ENCODE results near the gene FAM120AOS. TPM values are rescaled to one million over a fixed set of nuclear protein-coding genes. Genes with fewer than 3 reads are reported as not detected.

Gene FAM120AOS
- total RNA-seq, 1 donor from 2014 or later: 41.1 TPM

GRCh38 chr9:93431539-93432105 is 21.8 kb downstream of the FAM120AOS start:
- H3K4me3 Mint-ChIP-seq (ENCODE audit: low read depth): no peak overlapping the region
- H3K4me1 Mint-ChIP-seq (ENCODE audit: low read depth): peaks cover 6% of the 10 kb centered on the region
- peaks cover 4% of the 10 kb centered on the region for H3K36me3 Mint-ChIP-seq (ENCODE audit: low read depth)
- H3K9me3 Mint-ChIP-seq: no peaks in the 10 kb centered on the region
- H3K27me3 Mint-ChIP-seq (ENCODE audit: low read depth): peaks cover 4% of the 10 kb centered on the region
- no peak for DNase-seq (ENCODE audit: low spot score)
- intact Hi-C loops (cut with micrococcal nuclease): no loop called here
- H3K27ac Mint-ChIP-seq: no peak overlapping the region

DNA sequence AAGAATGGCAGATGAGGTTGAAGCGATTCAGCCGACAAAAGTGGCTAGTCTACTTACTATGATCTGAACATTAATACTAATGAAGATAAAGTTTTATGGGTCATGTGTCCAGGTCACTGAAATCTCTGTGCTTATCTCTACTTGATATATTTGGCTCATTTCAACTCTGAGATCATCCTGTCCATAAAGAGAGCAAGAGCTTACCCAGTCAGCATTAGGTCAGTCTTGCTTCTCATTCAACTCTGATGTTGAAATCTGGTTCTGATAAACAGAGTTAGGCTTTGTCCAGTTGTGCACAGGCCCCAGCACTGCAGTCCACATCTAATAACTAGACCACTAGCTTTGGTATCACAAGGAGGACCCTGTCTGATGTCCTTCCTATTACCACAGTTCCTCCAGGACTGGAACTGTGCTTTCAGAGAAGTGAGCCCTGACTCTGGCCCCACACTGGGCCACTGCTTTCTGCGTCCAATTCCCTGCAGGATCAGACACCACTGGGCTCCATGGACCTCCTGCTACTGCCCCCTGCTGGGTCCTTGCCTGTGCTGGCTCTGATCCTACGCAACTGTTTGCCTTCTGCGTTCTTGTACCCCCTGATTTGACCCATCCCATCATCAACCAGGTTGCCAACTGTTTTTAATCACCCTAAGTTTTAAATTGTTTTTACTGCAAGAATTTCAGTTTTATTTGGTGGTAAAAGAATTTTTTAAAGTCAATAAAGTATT is 25.6 kb downstream of the FAM120AOS start:
- H3K27ac Mint-ChIP-seq: no peak overlapping the region
- peaks cover 6% of the 10 kb centered on the region for H3K4me1 Mint-ChIP-seq (ENCODE audit: low read depth)
- no peak overlapping the region for H3K4me3 Mint-ChIP-seq (ENCODE audit: low read depth)
- intact Hi-C loops (cut with micrococcal nuclease): no loop called here
- H3K9me3 Mint-ChIP-seq: no peaks in the 10 kb centered on the region
- peaks cover 17% of the 10 kb centered on the region for H3K27me3 Mint-ChIP-seq (ENCODE audit: low read depth)
- no peak for DNase-seq (ENCODE audit: low spot score)
- no peaks in the 10 kb centered on the region for H3K36me3 Mint-ChIP-seq (ENCODE audit: low read depth)

DNA sequence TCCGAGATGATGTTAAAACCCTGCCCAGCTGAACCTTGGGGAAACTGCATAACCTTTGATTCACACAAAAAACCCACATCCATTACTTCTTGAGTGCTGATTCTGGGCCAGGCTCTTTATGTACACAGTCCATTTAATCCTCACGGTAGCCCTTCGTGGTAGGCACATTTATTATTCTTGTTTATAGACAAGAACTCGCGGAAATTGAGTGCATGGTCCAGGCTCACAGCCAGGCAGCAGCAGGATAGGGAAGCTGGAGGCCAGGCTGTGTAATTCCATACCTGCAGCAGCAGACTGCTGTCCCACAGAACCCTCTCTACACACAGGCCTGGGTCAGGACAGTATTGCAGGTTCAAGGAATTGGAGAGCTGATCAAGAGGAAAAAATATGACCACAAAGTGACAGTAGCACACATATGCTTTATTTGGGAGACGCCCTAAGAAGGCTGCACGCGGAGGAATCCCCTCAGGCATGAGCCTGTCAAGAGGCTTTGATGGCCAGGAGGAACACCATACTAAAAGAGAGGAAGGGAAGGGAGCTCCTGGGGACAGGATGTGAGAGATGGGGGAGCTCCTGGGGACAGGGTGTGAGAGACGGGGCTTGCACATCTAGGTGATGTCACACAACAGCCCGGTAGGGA is 30.3 kb downstream of the FAM120AOS start:
- intact Hi-C loops (cut with micrococcal nuclease): no loop called here
- peaks cover 14% of the 10 kb centered on the region for H3K9me3 Mint-ChIP-seq

GRCh38 chr9:93419023-93419422 is 34.4 kb downstream of the FAM120AOS start:
- no peak for DNase-seq (ENCODE audit: low spot score)
- H3K9me3 Mint-ChIP-seq: peaks cover 28% of the 10 kb centered on the region
- H3K4me3 Mint-ChIP-seq (ENCODE audit: low read depth): no peak overlapping the region
- no peak overlapping the region for H3K27ac Mint-ChIP-seq
- H3K36me3 Mint-ChIP-seq (ENCODE audit: low read depth): no peaks in the 10 kb centered on the region
- H3K4me1 Mint-ChIP-seq (ENCODE audit: low read depth): peaks cover 6% of the 10 kb centered on the region
- intact Hi-C loops (cut with micrococcal nuclease): no loop called here
- peaks cover 19% of the 10 kb centered on the region for H3K27me3 Mint-ChIP-seq (ENCODE audit: low read depth)

More for the DNA sequence above, 30.3 kb downstream of the FAM120AOS start:
- H3K27me3 Mint-ChIP-seq (ENCODE audit: low read depth): peaks cover 21% of the 10 kb centered on the region
- H3K4me1 Mint-ChIP-seq (ENCODE audit: low read depth): no peaks in the 10 kb centered on the region
- H3K4me3 Mint-ChIP-seq (ENCODE audit: low read depth): no peak overlapping the region
- no peak for DNase-seq (ENCODE audit: low spot score)
- H3K27ac Mint-ChIP-seq: no peak overlapping the region
- H3K36me3 Mint-ChIP-seq (ENCODE audit: low read depth): no peaks in the 10 kb centered on the region

- peaks cover 25% of the 10 kb centered on the region for H3K27me3 Mint-ChIP-seq (ENCODE audit: low read depth)
- H3K27ac Mint-ChIP-seq: no peak overlapping the region
- peaks cover 30% of the 10 kb centered on the region for H3K9me3 Mint-ChIP-seq
- intact Hi-C loops (cut with micrococcal nuclease): no loop called here
- H3K4me3 Mint-ChIP-seq (ENCODE audit: low read depth): no peak overlapping the region
- H3K36me3 Mint-ChIP-seq (ENCODE audit: low read depth): no peaks in the 10 kb centered on the region
- no peak for DNase-seq (ENCODE audit: low spot score)
- peaks cover 6% of the 10 kb centered on the region for H3K4me1 Mint-ChIP-seq (ENCODE audit: low read depth)
Measured at GRCh38 chr9:93417538-93417937, 35.8 kb downstream of the FAM120AOS start.

GRCh38 chr9:93416530-93417235 is 36.7 kb downstream of the FAM120AOS start:
- Mint-ChIP-seq H3K27ac (no peak overlapping the region), H3K27me3 (ENCODE audit: low read depth) (peaks cover 32% of the 10 kb centered on the region), H3K36me3 (ENCODE audit: low read depth) (no peaks in the 10 kb centered on the region), H3K4me3 (ENCODE audit: low read depth) (no peak overlapping the region), H3K9me3 (peaks cover 30% of the 10 kb centered on the region), H3K4me1 (ENCODE audit: low read depth) (peaks cover 6% of the 10 kb centered on the region)
- no peak for DNase-seq (ENCODE audit: low spot score)
- intact Hi-C loops (cut with micrococcal nuclease): no loop called here

DNA sequence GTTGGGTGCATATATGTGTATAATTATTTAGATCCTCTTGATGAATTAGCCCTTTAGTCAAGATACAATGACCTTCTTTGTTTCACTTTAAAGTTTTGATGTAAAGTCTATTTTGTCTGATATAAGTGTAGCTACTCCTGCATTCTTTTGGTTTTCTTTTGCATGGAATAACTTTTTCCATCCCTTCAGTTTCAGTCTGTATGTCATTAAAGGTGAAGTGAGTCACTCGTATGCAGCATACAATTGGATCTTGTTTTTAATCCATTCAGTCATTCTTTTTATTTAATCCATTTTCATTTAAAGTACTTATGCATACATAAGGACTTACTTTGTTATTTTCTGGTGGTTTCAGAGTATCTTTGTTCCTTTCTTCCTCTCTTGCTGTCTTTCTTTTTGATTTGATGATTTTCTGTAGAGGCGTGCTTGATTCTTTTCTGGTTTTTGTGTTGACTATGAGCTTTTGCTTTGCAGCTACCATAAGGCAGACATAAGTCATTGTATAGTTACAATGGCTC is 38.1 kb downstream of the FAM120AOS start:
- peaks cover 43% of the 10 kb centered on the region for H3K27me3 Mint-ChIP-seq (ENCODE audit: low read depth)
- no peak overlapping the region for H3K27ac Mint-ChIP-seq
- H3K9me3 Mint-ChIP-seq: peaks cover 26% of the 10 kb centered on the region
- intact Hi-C loops (cut with micrococcal nuclease): no loop called here
- H3K4me3 Mint-ChIP-seq (ENCODE audit: low read depth): no peak overlapping the region
- no peak for DNase-seq (ENCODE audit: low spot score)
- no peaks in the 10 kb centered on the region for H3K36me3 Mint-ChIP-seq (ENCODE audit: low read depth)
- peaks cover 6% of the 10 kb centered on the region for H3K4me1 Mint-ChIP-seq (ENCODE audit: low read depth)

DNA sequence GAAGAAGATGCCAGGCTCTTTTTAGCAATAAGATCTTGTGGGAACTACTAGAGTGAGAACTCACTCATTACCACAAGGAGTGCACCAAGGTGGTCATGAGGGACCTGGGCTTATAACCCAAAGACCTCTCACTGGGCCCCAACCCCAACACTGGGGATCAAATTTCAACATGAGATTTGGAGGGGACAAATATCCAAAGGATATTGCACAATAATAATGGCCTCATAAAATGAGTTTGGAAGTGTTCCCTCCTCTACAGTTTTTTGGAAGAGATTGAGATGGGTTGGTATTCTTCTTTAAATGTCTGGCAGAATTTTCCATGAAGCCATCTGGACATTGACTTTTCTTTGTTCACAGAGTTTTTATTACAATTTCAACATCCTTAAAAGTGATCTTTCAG is 39.9 kb downstream of the FAM120AOS start:
- H3K36me3 Mint-ChIP-seq (ENCODE audit: low read depth): no peaks in the 10 kb centered on the region
- intact Hi-C loops (cut with micrococcal nuclease): no loop called here
- H3K9me3 Mint-ChIP-seq: peaks cover 16% of the 10 kb centered on the region
- H3K27ac Mint-ChIP-seq: no peak overlapping the region
- no peak overlapping the region for H3K4me3 Mint-ChIP-seq (ENCODE audit: low read depth)
- peaks cover 52% of the 10 kb centered on the region for H3K27me3 Mint-ChIP-seq (ENCODE audit: low read depth)
- DNase-seq (ENCODE audit: low spot score): no peak
- H3K4me1 Mint-ChIP-seq (ENCODE audit: low read depth): peaks cover 6% of the 10 kb centered on the region

DNA sequence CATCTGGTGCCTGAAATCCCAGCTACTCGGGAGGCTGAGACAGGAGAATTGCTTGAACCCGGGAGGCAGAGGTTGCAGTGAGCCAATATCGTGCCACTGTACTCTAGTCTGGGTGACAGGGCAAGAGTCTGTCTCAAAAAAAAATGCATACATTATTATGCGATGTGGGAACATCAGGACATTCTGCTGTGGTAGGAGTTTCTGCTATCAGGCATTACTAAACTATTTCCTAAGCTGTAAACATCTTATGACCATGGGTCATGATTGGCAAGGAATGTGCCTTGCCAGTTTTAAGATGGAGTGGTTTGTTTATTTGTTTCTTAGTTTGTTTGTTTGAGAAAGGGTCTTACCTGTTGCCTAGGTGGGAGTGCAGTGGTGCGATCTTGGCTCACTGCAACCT is 47.0 kb downstream of the FAM120AOS start:
- no peak for DNase-seq (ENCODE audit: low spot score)
- Mint-ChIP-seq H3K4me1 (ENCODE audit: low read depth) (peaks cover 2% of the 10 kb centered on the region), H3K27ac (no peak overlapping the region)

DNA sequence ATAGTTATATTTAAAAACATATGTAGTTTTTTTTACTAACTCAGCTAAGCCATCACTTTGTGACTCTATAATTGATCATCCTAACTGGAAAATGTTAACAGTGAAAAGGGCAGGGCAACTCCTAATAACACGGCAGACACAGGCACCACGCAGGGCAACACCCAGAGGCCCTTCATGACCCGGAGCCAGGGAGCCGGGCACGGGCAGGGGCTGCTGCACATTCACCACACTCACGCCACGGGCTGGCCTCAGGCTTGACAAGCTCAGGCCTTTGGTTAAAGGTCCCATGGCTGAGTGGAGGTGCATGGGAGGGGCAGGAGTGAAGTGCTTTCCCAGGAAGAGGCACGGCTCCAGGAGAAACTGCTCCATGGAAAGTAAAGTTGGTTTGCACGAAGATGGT is 54.9 kb downstream of the FAM120AOS start:
- peaks cover 9% of the 10 kb centered on the region for H3K27me3 Mint-ChIP-seq (ENCODE audit: low read depth)
- intact Hi-C loops (cut with micrococcal nuclease): no loop called here
- H3K9me3 Mint-ChIP-seq: no peaks in the 10 kb centered on the region
- no peak overlapping the region for H3K4me3 Mint-ChIP-seq (ENCODE audit: low read depth)
- no peaks in the 10 kb centered on the region for H3K36me3 Mint-ChIP-seq (ENCODE audit: low read depth)
- H3K27ac Mint-ChIP-seq: no peak overlapping the region
- H3K4me1 Mint-ChIP-seq (ENCODE audit: low read depth): peaks cover 3% of the 10 kb centered on the region
- DNase-seq (ENCODE audit: low spot score): no peak

More for the DNA sequence above, 47.0 kb downstream of the FAM120AOS start:
- Mint-ChIP-seq H3K9me3 (no peaks in the 10 kb centered on the region), H3K27me3 (ENCODE audit: low read depth) (peaks cover 32% of the 10 kb centered on the region), H3K36me3 (ENCODE audit: low read depth) (no peaks in the 10 kb centered on the region), H3K4me3 (ENCODE audit: low read depth) (no peak overlapping the region)
- intact Hi-C loops (cut with micrococcal nuclease): no loop called here

- Mint-ChIP-seq H3K9me3 (no peaks in the 10 kb centered on the region), H3K36me3 (ENCODE audit: low read depth) (no peaks in the 10 kb centered on the region), H3K4me3 (ENCODE audit: low read depth) (no peak overlapping the region), H3K27ac (no peak overlapping the region), H3K27me3 (ENCODE audit: low read depth) (peaks cover 9% of the 10 kb centered on the region), H3K4me1 (ENCODE audit: low read depth) (peaks cover 3% of the 10 kb centered on the region)
- intact Hi-C loops (cut with micrococcal nuclease): no loop called here
- no peak for DNase-seq (ENCODE audit: low spot score)
Measured at GRCh38 chr9:93397661-93398373, 55.6 kb downstream of the FAM120AOS start.

Data from activated T-helper 2 cell treated with anti-CD3 and anti-CD28 coated beads, Interferon-gamma antibody, Interleukin-2, Interleukin-4, amounts not matched to agents 10 μg/mL and 5 μg/mL and 100 μg/mL, durations not matched to agents 14 hours and 24 hours and 36 hours (primary cell).